ENCODE data around the gene NKAIN1.
"Not testable (repeated sequence)": the region's sequence is repeated elsewhere in the genome, so short reads cannot be mapped to it uniquely, and the experiment has no call there.

The NKAIN1 gene

GRCh38 chr1:31239653-31240241 is at the start of gene NKAIN1:
NKAIN1 (minus strand) TSS chr1:31239887; CDS start chr1:31239547, 340 bp downstream.
- DNase-seq, result no peak

DNA sequence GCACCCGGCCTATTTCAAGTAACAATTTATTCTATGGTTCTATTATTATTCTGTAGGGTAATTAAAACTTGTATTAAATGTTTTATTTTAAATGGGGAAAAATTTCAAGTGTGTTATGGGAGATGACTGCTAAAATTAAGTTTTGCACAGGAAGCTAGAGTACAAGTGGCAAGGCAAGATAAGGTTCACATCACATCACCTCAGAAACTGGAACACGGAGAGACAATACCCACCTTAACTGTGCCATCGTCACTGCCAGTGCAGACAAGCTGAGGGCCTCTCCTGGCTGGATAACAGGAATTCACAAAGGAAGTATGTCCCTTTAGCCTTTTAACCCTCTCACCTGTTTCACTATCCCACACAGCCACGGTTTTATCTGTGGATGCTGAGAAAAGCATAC is 49.3 kb upstream of the NKAIN1 start:
- DNase-seq, result no peak

GRCh38 chr1:31287791-31288190 is 48.1 kb upstream of the NKAIN1 start:
- DNase-seq, result not testable (repeated sequence)

- DNase-seq, result not testable (repeated sequence)
Observed at GRCh38 chr1:31282426-31282825, 42.7 kb upstream of the NKAIN1 start.

DNA sequence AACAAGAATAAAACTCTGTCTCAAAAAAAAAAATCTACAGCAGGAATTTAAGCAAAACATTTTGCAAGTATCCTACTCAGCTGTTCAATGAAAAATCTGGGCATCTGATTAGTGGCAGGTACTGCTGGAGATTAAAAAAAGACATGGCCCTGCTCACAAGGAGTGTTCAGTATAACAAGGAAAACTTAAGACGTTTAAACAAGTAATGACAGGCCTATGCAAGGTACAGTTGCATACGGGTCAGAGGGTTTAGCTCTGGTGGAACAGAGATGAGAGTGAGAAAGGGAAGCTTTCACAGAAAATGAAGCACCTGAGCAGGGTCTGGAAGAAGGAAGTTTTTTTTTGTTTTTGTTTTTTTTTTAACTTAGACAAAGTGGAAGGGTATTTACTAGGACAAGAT is 33.9 kb upstream of the NKAIN1 start:
- DNase-seq, result no peak

- no peak for DNase-seq
Observed at GRCh38 chr1:31272369-31272768, 32.7 kb upstream of the NKAIN1 start.

GRCh38 chr1:31266547-31266946 is 26.9 kb upstream of the NKAIN1 start:
- no peak for DNase-seq

DNA sequence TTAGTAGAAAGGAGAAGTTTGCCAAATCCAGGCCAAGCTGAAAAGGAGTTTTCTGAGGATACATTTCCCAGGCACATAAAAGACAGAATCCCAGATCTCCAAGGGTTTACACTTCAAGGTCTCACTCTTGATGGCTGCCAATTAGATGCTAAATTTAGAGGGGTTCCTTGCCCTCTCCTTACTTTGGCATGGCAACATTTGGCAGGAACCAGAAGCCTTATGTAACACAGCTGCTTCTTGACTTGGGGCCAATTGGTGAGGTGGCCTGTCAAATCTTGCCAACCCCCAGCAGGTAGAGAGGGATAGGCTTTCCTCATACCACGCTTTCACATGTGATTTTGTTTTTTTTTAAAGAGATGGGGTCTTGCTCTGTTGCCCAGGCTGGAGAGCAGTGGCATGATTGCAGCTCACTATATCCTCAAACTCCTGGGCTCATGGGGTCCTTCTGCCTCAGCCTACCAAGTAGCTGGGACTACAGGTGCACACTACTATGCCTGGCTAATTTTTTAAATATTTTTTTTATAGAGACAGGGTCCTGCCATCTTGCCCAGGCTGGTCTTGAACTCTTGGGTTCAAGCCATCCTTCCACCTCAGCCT is 25.2 kb upstream of the NKAIN1 start:
- no peak for DNase-seq

GRCh38 chr1:31263408-31263807 is 23.7 kb upstream of the NKAIN1 start:
- DNase-seq, result no peak

- DNase-seq, result not testable (repeated sequence)
Observed at GRCh38 chr1:31262393-31262792, 22.7 kb upstream of the NKAIN1 start.

DNA sequence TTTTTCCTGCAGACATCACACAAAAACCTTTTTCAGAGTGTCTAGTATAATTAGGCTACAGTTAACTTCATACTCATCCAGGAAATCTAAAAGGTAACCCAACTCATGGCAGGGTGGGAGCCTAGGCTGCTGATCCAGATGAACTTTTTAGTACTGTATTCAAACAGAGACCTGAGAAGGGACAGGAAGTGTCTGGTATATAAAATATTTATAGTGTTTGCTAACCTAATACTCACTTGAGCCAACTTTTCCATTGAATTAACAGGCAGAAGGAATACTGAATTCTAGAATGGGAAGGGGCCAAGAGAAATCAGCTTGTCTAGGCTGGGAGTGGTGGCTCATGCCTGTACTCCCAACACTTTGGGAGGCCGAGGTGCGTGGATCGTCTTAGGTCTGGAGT is 22.2 kb upstream of the NKAIN1 start:
- DNase-seq, result no peak

GRCh38 chr1:31259746-31260145 is 20.1 kb upstream of the NKAIN1 start:
- no peak for DNase-seq

- no peak for DNase-seq
Observed at GRCh38 chr1:31258581-31258980, 18.9 kb upstream of the NKAIN1 start.

- DNase-seq, result no peak
Observed at GRCh38 chr1:31257213-31257612, 17.5 kb upstream of the NKAIN1 start.

- DNase-seq, result no peak
Observed at GRCh38 chr1:31249854-31250253, 10.2 kb upstream of the NKAIN1 start.

- no peak for DNase-seq
Observed at GRCh38 chr1:31248276-31248675, 8.6 kb upstream of the NKAIN1 start.

GRCh38 chr1:31244326-31244725 is 4.6 kb upstream of the NKAIN1 start:
- no peak for DNase-seq

DNA sequence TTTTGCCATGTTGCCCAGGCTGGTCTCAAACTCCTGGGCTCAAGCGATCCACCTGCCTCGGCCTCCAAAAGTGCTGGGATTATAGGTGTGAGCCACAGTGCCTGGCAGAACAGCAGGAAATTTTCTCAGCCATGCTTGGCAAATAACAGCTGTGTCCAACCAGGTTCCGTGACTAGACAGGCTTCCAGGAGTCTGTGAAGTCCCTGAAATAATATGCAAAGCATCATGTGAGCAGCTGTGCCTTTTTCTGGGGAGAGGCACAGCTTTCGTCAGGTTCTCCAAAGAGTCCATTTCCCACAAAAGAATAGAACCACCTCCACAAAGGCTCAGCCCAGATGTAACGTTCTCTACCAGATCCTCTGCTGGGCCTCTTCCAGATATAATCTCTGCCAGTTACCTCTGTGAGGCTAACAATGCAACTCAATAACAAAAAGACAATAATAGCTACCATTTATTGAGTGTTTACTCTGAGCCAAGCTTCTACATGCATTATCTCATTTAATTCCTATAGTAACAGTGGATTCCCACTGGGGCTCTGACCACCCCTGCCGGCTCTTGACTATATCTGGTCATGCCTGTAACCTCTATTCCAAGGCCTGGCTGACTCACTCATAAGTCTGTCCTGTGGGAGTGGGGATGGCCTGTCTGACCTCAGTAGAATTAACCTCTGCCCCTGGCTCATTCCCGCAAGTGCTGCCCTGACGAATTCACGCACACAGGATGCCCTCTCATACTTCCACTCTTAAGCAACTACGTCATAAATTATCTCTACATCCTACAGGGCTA is 4.0 kb upstream of the NKAIN1 start:
- DNase-seq, result no peak

- DNase-seq, result no peak
Observed at GRCh38 chr1:31241321-31241720, 1.6 kb upstream of the NKAIN1 start.

DNA sequence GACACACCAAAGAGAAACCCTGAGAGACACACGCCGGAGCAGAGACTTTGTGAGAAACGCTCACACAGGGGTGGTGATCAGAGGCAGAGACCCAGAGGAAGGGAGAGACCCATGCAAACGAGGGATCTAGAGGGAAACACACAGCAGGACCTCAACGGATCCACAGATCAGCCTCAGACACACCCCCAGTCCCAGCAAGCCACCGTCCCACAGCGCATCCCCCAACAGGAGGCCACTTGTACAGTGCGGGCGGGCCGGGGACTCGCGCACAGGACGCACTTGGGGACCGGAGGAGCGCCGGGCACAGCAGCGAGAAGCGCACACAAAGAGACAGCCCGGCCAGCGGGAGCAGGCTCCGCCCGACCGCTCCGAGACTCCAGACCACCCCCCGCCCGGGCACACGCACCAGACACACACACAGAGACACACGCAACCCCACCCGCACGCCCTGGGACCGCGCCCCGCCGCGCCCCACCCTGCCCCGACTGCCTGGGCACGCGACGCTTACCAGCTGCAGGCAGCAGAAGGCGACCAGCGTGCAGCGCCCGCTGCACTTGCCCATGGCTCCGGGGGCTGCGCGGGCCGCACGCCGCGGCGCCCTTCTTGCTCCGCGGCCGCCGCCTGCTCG is 587 bp downstream of the NKAIN1 start:
- no peak for DNase-seq

DNA sequence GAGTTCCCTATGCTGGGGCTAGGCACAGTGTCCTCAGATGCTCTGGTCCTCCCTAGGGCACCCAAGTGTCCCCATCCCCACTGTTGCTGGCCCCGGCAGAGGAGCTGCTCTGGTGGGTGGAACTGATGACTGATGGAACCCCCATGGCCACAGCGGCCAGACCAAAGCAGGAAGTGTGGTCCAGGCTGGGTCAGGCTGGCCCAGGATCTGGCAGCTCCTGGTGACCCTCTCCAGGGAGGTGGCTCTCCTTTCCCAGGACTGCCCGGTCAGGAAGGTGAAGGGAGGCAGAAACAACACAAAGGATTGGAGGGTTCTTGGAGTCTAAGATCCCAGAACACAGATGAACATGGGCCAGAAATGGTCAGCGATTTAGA is 1.1 kb downstream of the NKAIN1 start:
- no peak for DNase-seq

DNA sequence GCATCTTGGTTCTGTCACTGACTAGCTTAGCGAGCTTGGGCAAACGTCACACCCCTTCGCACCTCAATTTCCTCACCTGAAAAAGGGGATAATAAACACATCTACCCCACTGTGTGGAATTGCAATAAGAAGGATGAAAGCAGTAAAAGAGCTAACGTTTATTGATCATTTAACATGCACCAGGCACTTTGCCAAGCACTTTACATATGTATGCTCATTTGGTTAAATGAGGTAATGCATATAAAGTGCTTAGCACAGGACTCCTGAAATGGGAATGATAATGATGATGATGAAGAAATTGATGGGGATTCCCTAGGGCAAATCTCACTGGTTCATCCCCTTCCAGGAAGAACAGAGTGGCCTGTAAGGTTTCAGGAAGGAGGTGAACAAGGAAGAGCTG is 4.8 kb downstream of the NKAIN1 start:
- DNase-seq, result no peak

DNA sequence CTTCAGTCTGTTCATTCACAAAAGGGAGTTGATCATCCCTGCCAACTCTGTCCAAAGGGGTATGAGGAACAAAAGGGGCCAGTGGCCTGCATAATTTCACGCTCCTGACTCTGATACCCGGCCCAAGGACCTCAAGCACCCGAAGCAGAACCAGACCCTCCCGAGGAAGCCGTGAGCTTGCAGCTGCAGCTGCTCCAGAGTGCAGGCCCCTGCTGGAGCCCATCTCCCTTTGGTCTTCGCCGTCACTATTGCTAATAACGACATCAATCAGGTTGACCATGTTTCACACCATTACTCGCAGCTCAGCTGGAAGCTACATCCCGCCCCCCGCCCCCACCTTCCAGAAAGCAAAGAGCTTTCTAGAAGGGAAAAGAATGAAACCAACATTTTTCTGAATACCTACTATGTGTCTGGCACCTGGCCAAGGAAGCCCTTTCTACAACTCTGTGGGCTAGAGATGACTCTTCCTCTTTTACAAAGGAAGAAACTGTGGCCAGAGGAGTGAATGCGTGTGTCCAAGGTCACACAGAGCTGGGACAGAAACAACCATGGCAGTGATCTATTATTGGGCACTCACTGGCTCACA is 5.5 kb downstream of the NKAIN1 start:
- DNase-seq, result no peak

- DNase-seq, result no peak
Observed at GRCh38 chr1:31232689-31233088, 7.0 kb downstream of the NKAIN1 start.
